ENCODE data around the gene LRRC73.
"Not testable (repeated sequence)": the region's sequence is repeated elsewhere in the genome, so short reads cannot be mapped to it uniquely, and the experiment has no call there.

The LRRC73 gene

DNA sequence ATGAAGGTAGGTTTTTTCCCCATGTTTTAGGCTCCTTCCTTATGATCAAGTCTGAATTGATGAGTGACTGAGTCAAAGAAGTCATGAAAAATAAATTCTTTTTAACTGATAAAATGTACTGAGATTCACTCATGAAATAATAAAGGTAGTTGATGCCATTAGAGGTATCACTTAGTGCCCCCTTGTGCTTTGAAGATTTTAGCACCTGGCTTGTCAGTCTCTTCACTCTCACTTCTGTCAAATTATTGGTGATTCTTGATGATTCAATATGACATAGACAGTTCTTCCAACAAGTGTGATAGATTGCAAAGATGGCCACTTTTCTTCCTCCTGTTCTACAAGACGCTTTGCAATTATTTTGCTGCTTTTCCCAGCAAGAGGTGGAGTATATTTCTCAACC lies 50.6 kb downstream of the LRRC73 start:
- DNase-seq = no peak

DNA sequence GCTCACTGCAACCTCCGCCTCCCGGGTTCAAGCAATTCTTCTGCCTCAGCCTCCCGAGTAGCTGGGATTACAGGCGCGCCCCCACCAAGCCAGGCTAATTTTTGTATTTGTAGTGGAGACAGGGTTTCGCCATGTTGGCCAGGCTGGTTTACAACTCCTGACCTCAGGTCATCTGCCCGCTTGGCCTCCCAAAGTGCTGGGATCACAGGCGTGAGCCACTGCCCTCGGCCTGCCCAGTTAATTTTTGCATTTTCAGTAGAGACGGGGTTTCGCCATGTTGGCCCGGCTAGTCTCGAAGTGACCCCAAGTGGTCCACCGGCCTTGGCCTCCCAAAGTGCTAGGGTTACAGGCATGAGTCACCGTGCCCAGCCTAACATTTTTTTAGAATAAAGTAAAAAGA lies 52.0 kb downstream of the LRRC73 start:
- not testable (repeated sequence) for DNase-seq

DNA sequence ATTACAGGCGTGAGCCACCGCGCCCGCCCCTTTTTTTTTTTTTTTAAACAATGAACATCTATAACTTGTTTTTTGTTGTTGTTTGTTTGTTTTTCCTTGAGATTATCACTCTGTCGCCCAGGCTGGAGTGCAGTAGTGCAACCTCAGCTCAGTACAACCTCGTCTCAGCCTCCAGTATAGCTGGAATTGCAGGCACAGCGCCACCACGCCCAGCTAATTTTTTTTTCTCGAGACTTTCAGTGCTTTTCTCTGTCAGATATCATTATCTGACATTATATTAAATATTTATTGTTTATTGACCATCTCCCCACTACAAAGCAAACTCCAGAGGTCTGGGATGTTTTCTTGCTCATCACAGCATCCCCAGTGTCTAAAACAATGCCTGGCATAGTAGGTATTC lies 52.5 kb downstream of the LRRC73 start:
- no peak for DNase-seq

Measured in suppressor macrophage treated with lipopolysaccharide for 1 hour (primary cell).